H1 (cell line): ENCODE data around the gene NELL1. TPM values are rescaled to one million over a fixed set of nuclear protein-coding genes. Genes with fewer than 3 reads are reported as not detected.

Source experiments
- CTCF ChIA-PET: fragments of 300-600 bp; sonication (Branson Sonifier 250); formaldehyde crosslinking; loops from one replicate; lab custom pipeline; 2021; ENCODE audit not compliant: partially characterized antibody; lab: Charles Lee
- POLR2A ChIA-PET: fragments of 300-600 bp; sonication (Branson Sonifier 250); formaldehyde crosslinking; loops from one replicate; lab custom pipeline; 2021; ENCODE audit warnings: inconsistent platforms; ENCODE audit not compliant: partially characterized antibody; lab: Charles Lee
- DNase-seq, 2 experiments: peaks; one replicate each; pipeline versions ENCODE4 v3.0.0 to v3.0.0-alpha.2; 2010 to 2022; ENCODE audit warnings: low spot score in 2 of 2, low read depth in 1 of 2, mixed read lengths in 1 of 2
- FAIRE-seq: peaks from 2 replicates; lab custom pipeline; 2011; peaks lifted over from hg19 to GRCh38; lab: Jason Lieb, UNC
- H2AFZ ChIP-seq: 2 replicates; pipeline ENCODE4 v1.8.1; 2012; ENCODE audit warnings: low read length, inconsistent platforms
- H2AK5ac ChIP-seq: 2 replicates; pipeline ENCODE4 v1.6.1; 2013; ENCODE audit warnings: low read depth, low read length
- H2BK120ac ChIP-seq: replicated peaks from 2 replicates; pipeline ENCODE3; 2013; ENCODE audit warnings: low read depth, low read length, inconsistent platforms
- H2BK12ac ChIP-seq: 2 replicates; pipeline ENCODE4 v1.6.1; 2013; ENCODE audit warnings: low read depth, low read length
- H2BK15ac ChIP-seq: 2 replicates; pipeline ENCODE4 v1.6.1; 2013; ENCODE audit warnings: low read length
- H2BK20ac ChIP-seq: 2 replicates; pipeline ENCODE4 v1.6.1; 2013; ENCODE audit warnings: low read length
- H2BK5ac ChIP-seq: 2 replicates; pipeline ENCODE4 v1.6.1; 2013; ENCODE audit warnings: low read depth, low read length
- H3K14ac ChIP-seq: 2 replicates; pipeline ENCODE4 v1.6.1; 2013; ENCODE audit warnings: inconsistent platforms; ENCODE audit not compliant: insufficient read length
- H3K18ac ChIP-seq: 2 replicates; pipeline ENCODE4 v1.6.1; 2013; ENCODE audit warnings: low read length; ENCODE audit errors: extremely low read depth
- H3K23ac ChIP-seq: 2 replicates; pipeline ENCODE4 v1.6.1; 2013; ENCODE audit warnings: inconsistent platforms; ENCODE audit not compliant: insufficient read length
- H3K23me2 ChIP-seq: 2 replicates; pipeline ENCODE4 v1.6.1; 2013; ENCODE audit warnings: low read depth, low read length
- H3K27ac ChIP-seq: 2 replicates; pipeline ENCODE4 v1.6.1; 2011; ENCODE audit warnings: low read depth, low read length, inconsistent platforms
- H3K27me3 ChIP-seq, 4 experiments: replicated peaks in 1 of 4; 1 replicate in 1 of 4; 2 replicates in 3 of 4; pipeline versions ENCODE4 v1.6.1 to v1.8.1; 2011 to 2013; ENCODE audit warnings: low read length in 3 of 4, mild to moderate bottlenecking in 3 of 4, inconsistent platforms in 2 of 4, mixed read lengths in 2 of 4, moderate library complexity in 1 of 4; ENCODE audit not compliant: control insufficient read depth in 3 of 4, insufficient read depth in 3 of 4; ENCODE audit errors: extremely low read depth in 1 of 4
- H3K36me3 ChIP-seq, 4 experiments: 2 replicates each; pipeline versions ENCODE4 v1.6.1 to v1.8.1; 2011 to 2013; ENCODE audit warnings: mild to moderate bottlenecking in 4 of 4, low read length in 3 of 4, moderate library complexity in 2 of 4, control low read depth in 1 of 4, inconsistent platforms in 1 of 4; ENCODE audit not compliant: insufficient read depth in 4 of 4, control insufficient read depth in 2 of 4
- H3K4ac ChIP-seq: replicated peaks from 2 replicates; pipeline ENCODE3; 2013; ENCODE audit warnings: low read length, low read depth, mixed read lengths, inconsistent platforms; ENCODE audit not compliant: insufficient read length
- H3K4me1 ChIP-seq, 4 experiments: replicated peaks in 1 of 4; 1 replicate in 1 of 4; 2 replicates in 3 of 4; pipeline versions ENCODE4 v1.6.1 to v1.8.1; 2011 to 2013; ENCODE audit warnings: low read length in 3 of 4, inconsistent platforms in 2 of 4, mixed read lengths in 1 of 4; ENCODE audit not compliant: insufficient read depth in 4 of 4, control insufficient read depth in 3 of 4
- H3K4me2 ChIP-seq, 2 experiments: 2 replicates each; pipeline versions ENCODE4 v1.6.1 to v1.8.1; 2011 to 2013; ENCODE audit warnings: low read depth in 2 of 2, low read length in 2 of 2, control low read depth in 1 of 2, inconsistent platforms in 1 of 2, mild to moderate bottlenecking in 1 of 2; ENCODE audit not compliant: insufficient read depth in 1 of 2
- H3K4me3 ChIP-seq, 4 experiments: fragments of 200-600, 300-600 bp in 1 of 4; sonication (generic), shearing (Covaris generic), sonication (Bioruptor Twin) in 1 of 4; 2 replicates each; pipeline versions ENCODE4 v1.5.1 to v1.8.1; 2011 to 2016; ENCODE audit warnings: low read length in 4 of 4, low read depth in 3 of 4, control low read depth in 2 of 4, inconsistent platforms in 2 of 4, mild to moderate bottlenecking in 2 of 4, mixed read lengths in 1 of 4, moderate library complexity in 1 of 4; ENCODE audit not compliant: insufficient read depth in 2 of 4; ENCODE audit errors: extremely low read depth in 1 of 4
- H3K56ac ChIP-seq: replicated peaks from 2 replicates; pipeline ENCODE3; 2013; ENCODE audit warnings: low read depth, mild to moderate bottlenecking, mixed read lengths, low read length, inconsistent platforms; ENCODE audit not compliant: insufficient read length
- H3K79me1 ChIP-seq: 2 replicates; pipeline ENCODE4 v1.6.1; 2013; ENCODE audit warnings: low read depth, low read length, control low read depth
- H3K79me2 ChIP-seq, 2 experiments: 2 replicates each; pipeline versions ENCODE4 v1.6.1 to v1.8.1; 2012 to 2013; ENCODE audit warnings: low read length in 2 of 2, mild to moderate bottlenecking in 2 of 2, inconsistent platforms in 1 of 2; ENCODE audit not compliant: insufficient read depth in 2 of 2, control insufficient read depth in 1 of 2
- H3K9ac ChIP-seq, 4 experiments: replicated peaks in 1 of 4; 1 replicate in 1 of 4; 2 replicates in 3 of 4; pipeline versions ENCODE4 v1.6.1 to v1.8.1; 2011 to 2013; ENCODE audit warnings: low read depth in 3 of 4, low read length in 3 of 4, control low read depth in 2 of 4, mild to moderate bottlenecking in 2 of 4, moderate library complexity in 2 of 4, inconsistent platforms in 1 of 4; ENCODE audit errors: extremely low read depth in 1 of 4
- H3K9me3 ChIP-seq, 2 experiments: 2 replicates each; pipeline versions ENCODE4 v1.6.1 to v1.8.1; 2012 to 2013; ENCODE audit warnings: mild to moderate bottlenecking in 2 of 2, moderate library complexity in 2 of 2, control low read depth in 1 of 2, inconsistent platforms in 1 of 2, low read depth in 1 of 2, low read length in 1 of 2, mixed read lengths in 1 of 2; ENCODE audit not compliant: insufficient read depth in 2 of 2
- H4K20me1 ChIP-seq, 2 experiments: replicated peaks in 1 of 2; 2 replicates each; pipeline versions ENCODE3 to v1.8.1; 2011 to 2013; ENCODE audit warnings: inconsistent platforms in 2 of 2, low read length in 2 of 2, mild to moderate bottlenecking in 1 of 2; ENCODE audit not compliant: insufficient read depth in 2 of 2, control insufficient read depth in 1 of 2
- H4K5ac ChIP-seq: 2 replicates; pipeline ENCODE4 v1.6.1; 2013; ENCODE audit warnings: low read length, low read depth, mixed read lengths, inconsistent platforms; ENCODE audit not compliant: insufficient read length
- H4K8ac ChIP-seq: 2 replicates; pipeline ENCODE4 v1.8.0; 2013; ENCODE audit warnings: mild to moderate bottlenecking, moderate library complexity, low read length, inconsistent platforms; ENCODE audit not compliant: insufficient read depth; ENCODE audit errors: extremely low read depth
- H4K91ac ChIP-seq: replicated peaks from 2 replicates; pipeline ENCODE3; 2013; ENCODE audit warnings: low read length, mixed read lengths, inconsistent platforms; ENCODE audit not compliant: insufficient read length
- CREB1 ChIP-seq: IDR thresholded peaks from 2 replicates; pipeline ENCODE4 v1.6.1; 2012; ENCODE audit warnings: inconsistent platforms
- EP300 ChIP-seq, 2 experiments: IDR thresholded peaks; 1 replicate in 1 of 2; 2 replicates in 1 of 2; pipeline ENCODE4 v1.6.1; 2011 to 2012; ENCODE audit warnings: low read depth in 2 of 2, low read length in 2 of 2, mild to moderate bottlenecking in 2 of 2, borderline replicate concordance in 1 of 2, inconsistent platforms in 1 of 2, moderate library complexity in 1 of 2
- EZH2 ChIP-seq: fragments of 200-600 bp; sonication (generic); IDR thresholded peaks from 2 replicates; pipeline ENCODE4 v1.7.1; 2012; ENCODE audit warnings: low read depth, mild to moderate bottlenecking, moderate library complexity, low read length, inconsistent platforms; ENCODE audit not compliant: severe bottlenecking
- HDAC6 ChIP-seq: IDR thresholded peaks from one replicate; pipeline ENCODE4 v1.7.1; 2012; ENCODE audit warnings: low read depth, mild to moderate bottlenecking, inconsistent platforms, low read length, moderate library complexity
- NANOG ChIP-seq: IDR thresholded peaks from 2 replicates; pipeline ENCODE4 v1.6.1; 2011; ENCODE audit warnings: low read length, low read depth, mild to moderate bottlenecking, inconsistent platforms; ENCODE audit not compliant: insufficient read depth, poor library complexity, severe bottlenecking
- POLR2AphosphoS5 ChIP-seq: IDR thresholded peaks from 2 replicates; pipeline ENCODE4 v1.6.1; 2011; ENCODE audit warnings: low read depth, low read length
- RNF2 ChIP-seq: fragments of 200-900, 300-1000 bp; sonication (generic); IDR thresholded peaks from 2 replicates; pipeline ENCODE4 v1.7.1; 2016; ENCODE audit warnings: borderline replicate concordance, low read depth, mild to moderate bottlenecking, antibody characterized with exemption, low read length; ENCODE audit not compliant: poor library complexity, severe bottlenecking; ENCODE audit errors: missing control alignments
- RXRA ChIP-seq: IDR thresholded peaks from 2 replicates; pipeline ENCODE4 v1.6.1; 2011; ENCODE audit warnings: low read depth, mild to moderate bottlenecking, low read length, moderate library complexity; ENCODE audit not compliant: insufficient read depth
- SP2 ChIP-seq: IDR thresholded peaks from 2 replicates; pipeline ENCODE4 v1.6.1; 2012; ENCODE audit warnings: mild to moderate bottlenecking, low read length, inconsistent platforms
- SP4 ChIP-seq: IDR thresholded peaks from 2 replicates; pipeline ENCODE4 v1.6.1; 2012; ENCODE audit warnings: low read length, inconsistent platforms
- TBP ChIP-seq: IDR thresholded peaks from 2 replicates; pipeline ENCODE4 v1.6.1; 2011; ENCODE audit warnings: low read depth, low read length, improper control_type of control experiment
- ZNF274 ChIP-seq: IDR thresholded peaks from 2 replicates; pipeline ENCODE4 v1.7.0; 2012; ENCODE audit warnings: low read length, borderline replicate concordance; ENCODE audit errors: extremely low read depth
- WGBS, 2 experiments: shearing (Covaris generic) in 1 of 2; methylation state at CpG; one replicate each; pipeline versions ENCODE4 v1.1.6 to v1.1.7; 2013 to 2015; ENCODE audit warnings: low lambda C conversion rate in 2 of 2, mixed read lengths in 2 of 2, inconsistent platforms in 1 of 2, low coverage in 1 of 2, missing lambda C conversion rate in 1 of 2; ENCODE audit not compliant: insufficient replicate concordance in 2 of 2, insufficient coverage in 1 of 2, insufficient read length in 1 of 2; ENCODE audit errors: extremely low coverage in 1 of 2, missing lambda C conversion rate in 1 of 2; 5-methylcytosine and 5-hydroxymethylcytosine counted together
- polyA plus RNA-seq, 7 experiments: library from polyadenylated mRNA; depleted of rRNA in 3 of 7; stranded (reverse) in 5 of 7; unstranded in 2 of 7; fragments of >200 nt in 5 of 7; fragments of 200-250 nt in 2 of 7; gene quantifications; 1 replicate in 5 of 7; 2 replicates in 1 of 7; 4 replicates in 1 of 7; pipeline versions ENCODE4 v1.2.1 to v1.2.3, GENCODE V29; 2011 to 2013; ENCODE audit warnings: missing spikeins in 2 of 7, mixed read lengths in 2 of 7
- total RNA-seq: library from RNA; stranded (reverse); fragmentation: NEBNext Ultra II Directional; extraction: Animal tissue kit (Norgen Biotek cat#: 25700); gene quantifications from 2 replicates; pipeline ENCODE4 v1.2.1, GENCODE V29; 2021
- TF ChIP-seq, protein P1 (sequence below): IDR thresholded peaks from 2 replicates; pipeline ENCODE4 v1.6.1; 2011; ENCODE audit warnings: low read length, improper control_type of control experiment

Gene NELL1
- total and polyA plus RNA-seq, 2 of the 8 experiments (the other 6 are each of a cell fraction or from before 2014, with no cell fraction given) = 0.21 TPM; not detected in 1

DNA sequence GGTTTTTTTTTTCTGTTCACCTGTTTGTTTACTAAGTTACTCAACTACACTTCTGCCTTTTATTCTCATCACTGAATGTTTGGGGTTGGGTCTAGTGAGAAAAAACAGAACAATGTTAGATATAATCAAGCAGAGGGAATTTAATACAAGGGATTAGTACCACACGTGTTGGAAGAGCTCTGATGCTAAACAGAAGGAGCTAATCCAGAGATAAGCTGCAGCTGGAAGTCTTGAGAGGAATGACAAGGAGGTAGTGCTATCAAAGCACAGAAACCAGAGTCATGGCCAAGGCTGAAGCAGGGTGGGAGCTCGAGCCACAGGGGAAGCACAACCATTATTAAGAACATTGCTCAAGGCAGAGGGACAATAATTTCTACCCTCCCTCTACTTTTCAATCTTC is 919.4 kb downstream of the NELL1 start:
- H2BK12ac ChIP-seq = no peak overlapping the region
- no peak for FAIRE-seq
- 88% methylated on average over 2 of the region's 2 CpGs; no CpG with 5 or more reads in 1 of the 2 experiments for WGBS, 2 experiments
- H3K23ac ChIP-seq = no peak overlapping the region
- H2BK5ac ChIP-seq = no peak overlapping the region
- no peaks in the 10 kb centered on the region for H3K23me2 ChIP-seq
- H4K20me1 ChIP-seq = no peaks in the 10 kb centered on the region
- no peak overlapping the region for H3K18ac ChIP-seq
- H4K91ac ChIP-seq = no peak overlapping the region
- no peak overlapping the region for H4K5ac ChIP-seq
- POLR2A ChIA-PET = no interaction called here
- H3K79me1 ChIP-seq = no peaks in the 10 kb centered on the region
- no peaks in the 10 kb centered on the region for H3K36me3 ChIP-seq
- H3K4me1 ChIP-seq = no peaks in the 10 kb centered on the region
- no peak overlapping the region for H2AK5ac ChIP-seq
- no peak overlapping the region for H2AFZ ChIP-seq
- H4K8ac ChIP-seq = no peak overlapping the region
- no peak overlapping the region for H2BK15ac ChIP-seq
- H3K4ac ChIP-seq = no peak overlapping the region
- no peak for DNase-seq
- TF ChIP-seq NANOG (no peak), TBP (no peak), SP4 (no peak), SP2 (no peak), POLR2AphosphoS5 (no peak), HDAC6 (no peak), CREB1 (no peak), EZH2 (no peak), ZNF274 (no peak), RNF2 (no peak), RXRA (no peak), EP300 (IDR thresholded peaks at IDR 0.05; ENCODE audit: borderline replicate concordance in 1 of 2, low read depth in 2 of 2, low read length in 2 of 2) (no peak)
- TF ChIP-seq, protein P1, sequence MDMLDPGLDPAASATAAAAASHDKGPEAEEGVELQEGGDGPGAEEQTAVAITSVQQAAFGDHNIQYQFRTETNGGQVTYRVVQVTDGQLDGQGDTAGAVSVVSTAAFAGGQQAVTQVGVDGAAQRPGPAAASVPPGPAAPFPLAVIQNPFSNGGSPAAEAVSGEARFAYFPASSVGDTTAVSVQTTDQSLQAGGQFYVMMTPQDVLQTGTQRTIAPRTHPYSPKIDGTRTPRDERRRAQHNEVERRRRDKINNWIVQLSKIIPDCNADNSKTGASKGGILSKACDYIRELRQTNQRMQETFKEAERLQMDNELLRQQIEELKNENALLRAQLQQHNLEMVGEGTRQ = no peak
- no peak overlapping the region for H3K9ac ChIP-seq
- no peak overlapping the region for H3K14ac ChIP-seq
- H3K9me3 ChIP-seq = no peaks in the 10 kb centered on the region
- no peak overlapping the region for H2BK120ac ChIP-seq
- no peak overlapping the region for H3K4me2 ChIP-seq
- H3K56ac ChIP-seq = no peak overlapping the region
- no peak overlapping the region for H3K27ac ChIP-seq
- no peak overlapping the region for H2BK20ac ChIP-seq
- no peaks in the 10 kb centered on the region for H3K27me3 ChIP-seq
- no peak overlapping the region for H3K4me3 ChIP-seq
- no peaks in the 10 kb centered on the region for H3K79me2 ChIP-seq
- CTCF ChIA-PET = interaction anchor here (0.7 to 1.4 kb wide), 2 partner anchors 8 to 29 kb away, joined by 3 to 4 read pairs; no protein-coding TSS in a partner anchor
